ENCODE results near the gene DGAT2. TPM values are rescaled to one million over a fixed set of nuclear protein-coding genes. Genes with fewer than 3 reads are reported as not detected.

The DGAT2 gene
- total RNA-seq, 1 experiment from 2014 or later: 2.8 TPM

DNA sequence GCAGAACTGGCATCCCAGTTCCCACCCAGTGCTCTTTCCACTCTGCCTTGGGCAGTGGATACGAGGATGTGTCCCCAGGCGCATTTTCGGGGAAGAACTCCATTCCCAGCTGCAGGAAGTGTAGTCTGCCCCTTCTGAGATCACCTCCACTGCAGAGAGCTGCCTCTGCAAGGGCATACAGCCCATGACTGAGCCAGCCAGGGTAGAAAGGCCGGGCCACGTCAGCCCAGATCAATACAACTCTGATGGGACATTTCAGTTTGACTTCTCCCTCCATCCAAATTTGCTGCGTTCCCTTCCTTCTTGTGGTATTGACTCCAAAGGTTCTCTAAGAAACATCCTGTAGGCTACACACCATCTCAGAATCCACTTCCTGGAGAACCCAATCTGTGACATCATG lies 31.3 kb upstream of the DGAT2 start:
- TF ChIP-seq, protein P1, sequence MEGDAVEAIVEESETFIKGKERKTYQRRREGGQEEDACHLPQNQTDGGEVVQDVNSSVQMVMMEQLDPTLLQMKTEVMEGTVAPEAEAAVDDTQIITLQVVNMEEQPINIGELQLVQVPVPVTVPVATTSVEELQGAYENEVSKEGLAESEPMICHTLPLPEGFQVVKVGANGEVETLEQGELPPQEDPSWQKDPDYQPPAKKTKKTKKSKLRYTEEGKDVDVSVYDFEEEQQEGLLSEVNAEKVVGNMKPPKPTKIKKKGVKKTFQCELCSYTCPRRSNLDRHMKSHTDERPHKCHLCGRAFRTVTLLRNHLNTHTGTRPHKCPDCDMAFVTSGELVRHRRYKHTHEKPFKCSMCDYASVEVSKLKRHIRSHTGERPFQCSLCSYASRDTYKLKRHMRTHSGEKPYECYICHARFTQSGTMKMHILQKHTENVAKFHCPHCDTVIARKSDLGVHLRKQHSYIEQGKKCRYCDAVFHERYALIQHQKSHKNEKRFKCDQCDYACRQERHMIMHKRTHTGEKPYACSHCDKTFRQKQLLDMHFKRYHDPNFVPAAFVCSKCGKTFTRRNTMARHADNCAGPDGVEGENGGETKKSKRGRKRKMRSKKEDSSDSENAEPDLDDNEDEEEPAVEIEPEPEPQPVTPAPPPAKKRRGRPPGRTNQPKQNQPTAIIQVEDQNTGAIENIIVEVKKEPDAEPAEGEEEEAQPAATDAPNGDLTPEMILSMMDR (conservative IDR thresholded peaks at IDR 0.05): no peak
- peaks cover 8% of the 10 kb centered on the region for H3K27me3 Mint-ChIP-seq (ENCODE audit: low read depth)
- no peak for DNase-seq

More for the DNA sequence above, 31.3 kb upstream of the DGAT2 start:
- H3K79me1 ChIP-seq (ENCODE audit: insufficient read depth, low read depth, low read length, poor library complexity, severe bottlenecking): no peaks in the 10 kb centered on the region
- no peak overlapping the region for H3K56ac ChIP-seq (ENCODE audit: insufficient read length, low read depth, low read length)
- no peaks in the 10 kb centered on the region for H4K20me1 ChIP-seq (ENCODE audit: control insufficient read depth, insufficient read depth, insufficient read length)
- Mint-ChIP-seq H3K27ac (no peak overlapping the region), H3K4me1 (no peaks in the 10 kb centered on the region; a peak in 1 of 4 replicates), H3K9me3 (0 out of 5 replicates have a peak, but pooled peaks cover 0 to 3% of the 10 kb centered on the region in 2 experiments), H3K4me3 (no peak overlapping the region), H3K36me3 (ENCODE audit: insufficient read depth in 1 of 3, low read depth in 3 of 3) (no peaks in the 10 kb centered on the region; a peak in 1 of 7 replicates)
- no peak overlapping the region for H3K9ac ChIP-seq (ENCODE audit: extremely low read depth, insufficient read length, low read length)
- H3K18ac ChIP-seq (ENCODE audit: insufficient read length, low read depth, low read length): no peak overlapping the region
- H2BK5ac ChIP-seq (ENCODE audit: insufficient read length, low read length): no peak overlapping the region
- no peak overlapping the region for H2BK15ac ChIP-seq (ENCODE audit: low read depth, low read length)
- no peak overlapping the region for H2AK5ac ChIP-seq (ENCODE audit: insufficient read length, low read length)
- no peak overlapping the region for H3K4ac ChIP-seq (ENCODE audit: low read depth, low read length)
- H4K8ac ChIP-seq (replicated peaks; ENCODE audit: insufficient read length, low read depth, low read length): no peak overlapping the region
- H2BK120ac ChIP-seq (ENCODE audit: low read depth, low read length, poor library complexity, severe bottlenecking): no peak overlapping the region
- no peak overlapping the region for H4K5ac ChIP-seq (ENCODE audit: insufficient read length, low read depth, low read length)
- no peak overlapping the region for H2BK20ac ChIP-seq (ENCODE audit: low read depth, low read length, poor library complexity, severe bottlenecking)
- no peaks in the 10 kb centered on the region for H3K27me3 ChIP-seq (ENCODE audit: insufficient read depth, low read length)
- no peaks in the 10 kb centered on the region for H3K4me1 ChIP-seq (ENCODE audit: insufficient read depth, low read length)
- H4K91ac ChIP-seq (ENCODE audit: insufficient read length, low read depth, low read length): no peak overlapping the region
- H3T11ph ChIP-seq (ENCODE audit: low read length): no peak overlapping the region
- no peaks in the 10 kb centered on the region for H3K79me2 ChIP-seq (ENCODE audit: insufficient read depth, low read length)
- no peaks in the 10 kb centered on the region for H3K9me3 ChIP-seq (ENCODE audit: control insufficient read depth, low read depth, low read length)
- H3K23ac ChIP-seq (ENCODE audit: insufficient read length, low read depth, low read length): no peak overlapping the region
- H3K23me2 ChIP-seq (ENCODE audit: insufficient read length, low read depth, low read length, poor library complexity, severe bottlenecking): no peaks in the 10 kb centered on the region
- H3K14ac ChIP-seq (ENCODE audit: insufficient read depth, low read length): no peak overlapping the region
- H2AFZ ChIP-seq (ENCODE audit: low read length): no peak overlapping the region
- no CpG with 5 or more reads among the region's 6 CpGs for WGBS (ENCODE audit: extremely low coverage, insufficient read length, low lambda C conversion rate)
- no peak overlapping the region for H3K27ac ChIP-seq (ENCODE audit: insufficient read length, low read depth, low read length)
- H3K4me2 ChIP-seq (ENCODE audit: insufficient read depth, insufficient read length, low read length): no peak overlapping the region
- no peak overlapping the region for H2BK12ac ChIP-seq (ENCODE audit: insufficient read length, low read depth, low read length)
